Measurements from ENCODE around the gene RNPEPL1. TPM values are rescaled to one million over a fixed set of nuclear protein-coding genes. Genes with fewer than 3 reads are reported as not detected.

RNPEPL1 gene
- total and polyA plus RNA-seq, 2 experiments from 2014 or later = 6.0 to 21.0 TPM

- TF ChIP-seq ZNF114 (CRISPR knock-in tag; IDR thresholded peaks at IDR 0.05) = no peak
- no peak for TF ChIP-seq STAT1 (IDR thresholded peaks at IDR 0.05; ENCODE audit: unreplicated experiment)
- TF ChIP-seq EZH2 (IDR thresholded peaks at IDR 0.05; ENCODE audit: low read depth, unreplicated experiment) = no peak
Observed at GRCh38 chr2:240522406-240522805, 45.9 kb upstream of the RNPEPL1 start (continued).

- H3K4me3 ChIP-seq = no peak overlapping the region
- peaks cover 3% of the 10 kb centered on the region; the same call in 1 of the 2 replicates for H3K9me2 ChIP-seq (ENCODE audit: insufficient read depth)
- no peak overlapping the region for H2AFZ ChIP-seq
- no peak for DNase-seq (ENCODE audit: low spot score)
- H3K36me3 ChIP-seq (ENCODE audit: insufficient read depth) = no peaks in the 10 kb centered on the region
- H3K27me3 ChIP-seq (ENCODE audit: insufficient read depth) = peaks cover 14% of the 10 kb centered on the region
- no peaks in the 10 kb centered on the region for H3F3A ChIP-seq (replicated peaks; ENCODE audit: low read depth)
- no peak overlapping the region for H3K27ac Mint-ChIP-seq
- H3K9me3 Mint-ChIP-seq = peaks cover 58% of the 10 kb centered on the region
- H3K4me1 Mint-ChIP-seq = peaks cover 19% of the 10 kb centered on the region
- H3K4me1 ChIP-seq (ENCODE audit: insufficient read depth) = peaks cover 7% of the 10 kb centered on the region
- H3K4me2 ChIP-seq = no peak overlapping the region
- H4K20me1 ChIP-seq (replicated peaks; ENCODE audit: insufficient read depth) = no peaks in the 10 kb centered on the region
- H3K36me3 Mint-ChIP-seq (ENCODE audit: low read depth) = peaks cover 57% of the 10 kb centered on the region
- no peak for TF ChIP-seq EZH2phosphoT487 (IDR thresholded peaks at IDR 0.05; ENCODE audit: unreplicated experiment)
- no peak for TF ChIP-seq EZH2 (IDR thresholded peaks at IDR 0.05; ENCODE audit: low read depth, unreplicated experiment)
- TF ChIP-seq POLR2AphosphoS5 (IDR thresholded peaks at IDR 0.05; ENCODE audit: low read depth) = no peak
- TF ChIP-seq JUNB (IDR thresholded peaks at IDR 0.05; ENCODE audit: unreplicated experiment) = no peak
- TF ChIP-seq ZNF114 (CRISPR knock-in tag; IDR thresholded peaks at IDR 0.05) = no peak
- TF ChIP-seq ZNF331 (CRISPR knock-in tag; IDR thresholded peaks at IDR 0.05; ENCODE audit: low read depth) = no peak
- no peak for TF ChIP-seq NANOG (IDR thresholded peaks at IDR 0.05; ENCODE audit: borderline replicate concordance)
- no peak overlapping the region for H3K27ac ChIP-seq (ENCODE audit: low read depth)
- H3K4me3 Mint-ChIP-seq = no peak overlapping the region
- H3K27me3 Mint-ChIP-seq (ENCODE audit: insufficient read depth, low read depth, poor library complexity) = peaks cover 22% of the 10 kb centered on the region
- ATAC-seq = no peak
- H3K79me2 ChIP-seq (replicated peaks; ENCODE audit: insufficient read depth) = no peaks in the 10 kb centered on the region
Observed at GRCh38 chr2:240523451-240524281, 44.6 kb upstream of the RNPEPL1 start.

GRCh38 chr2:240524963-240525718 lies 43.1 kb upstream of the RNPEPL1 start:
- Histone ChIP-seq H3K4me3 (no peak overlapping the region), H3K4me2 (no peak overlapping the region), H4K20me1 (replicated peaks; ENCODE audit: insufficient read depth) (no peaks in the 10 kb centered on the region), H2AFZ (no peak overlapping the region), H3K36me3 (ENCODE audit: insufficient read depth) (no peaks in the 10 kb centered on the region), H3K4me1 (ENCODE audit: insufficient read depth) (no peaks in the 10 kb centered on the region), H3K79me2 (replicated peaks; ENCODE audit: insufficient read depth) (no peaks in the 10 kb centered on the region), H3F3A (replicated peaks; ENCODE audit: low read depth) (no peaks in the 10 kb centered on the region), H3K9me2 (ENCODE audit: insufficient read depth) (peaks cover 3% of the 10 kb centered on the region; the same call in 1 of the 2 replicates), H3K27ac (ENCODE audit: low read depth) (no peak overlapping the region), H3K27me3 (ENCODE audit: insufficient read depth) (no peaks in the 10 kb centered on the region)
- ATAC-seq (no peak), DNase-seq (ENCODE audit: low spot score) (no peak)
- H3K4me3 Mint-ChIP-seq = no peak overlapping the region
- H3K9me3 Mint-ChIP-seq = peaks cover 71% of the 10 kb centered on the region
- H3K27me3 Mint-ChIP-seq (ENCODE audit: insufficient read depth, low read depth, poor library complexity) = peaks cover 12% of the 10 kb centered on the region
- H3K27ac Mint-ChIP-seq = no peak overlapping the region
- peaks cover 5% of the 10 kb centered on the region for H3K4me1 Mint-ChIP-seq
- H3K36me3 Mint-ChIP-seq (ENCODE audit: low read depth) = peaks cover 69% of the 10 kb centered on the region
- TF ChIP-seq NANOG (IDR thresholded peaks at IDR 0.05; ENCODE audit: borderline replicate concordance) (no peak), POLR2AphosphoS5 (IDR thresholded peaks at IDR 0.05; ENCODE audit: low read depth) (no peak), EZH2 (IDR thresholded peaks at IDR 0.05; ENCODE audit: low read depth, unreplicated experiment) (no peak), ZNF331 (CRISPR knock-in tag; IDR thresholded peaks at IDR 0.05; ENCODE audit: low read depth) (no peak), ETS1 (IDR thresholded peaks at IDR 0.05) (no peak), EZH2phosphoT487 (IDR thresholded peaks at IDR 0.05; ENCODE audit: unreplicated experiment) (no peak), CTCF (conservative IDR thresholded peaks at IDR 0.05; ENCODE audit: low read depth in 2 of 2) (no peak)
